Fibroblast of mammary gland (primary cell): ENCODE data around the gene STARD13.

Source experiments
- DNase-seq: peaks from one replicate; pipeline ENCODE4 v3.0.0-alpha.2; 2010; ENCODE audit warnings: low read depth
- H3K4me3 ChIP-seq: 2 replicates; pipeline ENCODE4 v1.5.1; 2011; ENCODE audit warnings: low read depth, mild to moderate bottlenecking, low read length, moderate library complexity; ENCODE audit not compliant: control insufficient read depth
- CTCF ChIP-seq: conservative IDR thresholded peaks from 2 replicates; pipeline ENCODE4 v1.5.1; 2011; ENCODE audit warnings: low read depth, low read length, inconsistent platforms; ENCODE audit not compliant: control insufficient read depth, insufficient read depth

The STARD13 gene

GRCh38 chr13:33224191-33224590 is 61.4 kb downstream of the STARD13 start:
- no peak for DNase-seq
- no peak for TF ChIP-seq CTCF
- no peak overlapping the region for H3K4me3 ChIP-seq

GRCh38 chr13:33219926-33220325 is 65.6 kb downstream of the STARD13 start:
- peak; percentile 64 for DNase-seq
- H3K4me3 ChIP-seq, result no peak overlapping the region
- TF ChIP-seq CTCF, result no peak

- no peak for DNase-seq
- H3K4me3 ChIP-seq, result no peak overlapping the region
- no peak for TF ChIP-seq CTCF
Observed at GRCh38 chr13:33218426-33218825, 67.1 kb downstream of the STARD13 start.

- no peak overlapping the region for H3K4me3 ChIP-seq
- TF ChIP-seq CTCF, result no peak
- no peak for DNase-seq
Observed at GRCh38 chr13:33218020-33218419, 67.5 kb downstream of the STARD13 start.

- no peak for TF ChIP-seq CTCF
- no peak overlapping the region for H3K4me3 ChIP-seq
- DNase-seq, result no peak
Observed at GRCh38 chr13:33217256-33217655, 68.3 kb downstream of the STARD13 start.

GRCh38 chr13:33213797-33214196 is 71.8 kb downstream of the STARD13 start:
- DNase-seq, result peak; percentile 50
- H3K4me3 ChIP-seq, result no peak overlapping the region
- no peak for TF ChIP-seq CTCF
